Measurements from ENCODE around the gene KIAA1217. TPM values are rescaled to one million over a fixed set of nuclear protein-coding genes. Genes with fewer than 3 reads are reported as not detected.

Gene KIAA1217
- total RNA-seq, 1 experiment from 2014 or later, result not detected

GRCh38 chr10:24495666-24496460 is 286.9 kb downstream of the KIAA1217 start:
- Histone ChIP-seq H3K36me3 (ENCODE audit: insufficient read depth, low read length) (no peaks in the 10 kb centered on the region), H3K4me3 (ENCODE audit: low read length) (no peak overlapping the region), H3K4me1 (ENCODE audit: low read length) (no peaks in the 10 kb centered on the region), H3K9me2 (replicated peaks; ENCODE audit: insufficient read depth, low read length) (no peaks in the 10 kb centered on the region), H3K9me3 (ENCODE audit: low read length) (no peaks in the 10 kb centered on the region), H3K9ac (ENCODE audit: low read length) (no peak overlapping the region), H4K20me1 (ENCODE audit: insufficient read depth, low read depth, low read length) (no peaks in the 10 kb centered on the region), H3K27me3 (ENCODE audit: low read length) (no peaks in the 10 kb centered on the region), H3K79me2 (ENCODE audit: low read length) (no peaks in the 10 kb centered on the region), H3K4me2 (ENCODE audit: low read depth, low read length, poor library complexity, severe bottlenecking) (no peak overlapping the region), H2AFZ (ENCODE audit: low read length) (no peak overlapping the region), H3K27ac (ENCODE audit: low read length) (no peak overlapping the region)
- no peak for DNase-seq

DNA sequence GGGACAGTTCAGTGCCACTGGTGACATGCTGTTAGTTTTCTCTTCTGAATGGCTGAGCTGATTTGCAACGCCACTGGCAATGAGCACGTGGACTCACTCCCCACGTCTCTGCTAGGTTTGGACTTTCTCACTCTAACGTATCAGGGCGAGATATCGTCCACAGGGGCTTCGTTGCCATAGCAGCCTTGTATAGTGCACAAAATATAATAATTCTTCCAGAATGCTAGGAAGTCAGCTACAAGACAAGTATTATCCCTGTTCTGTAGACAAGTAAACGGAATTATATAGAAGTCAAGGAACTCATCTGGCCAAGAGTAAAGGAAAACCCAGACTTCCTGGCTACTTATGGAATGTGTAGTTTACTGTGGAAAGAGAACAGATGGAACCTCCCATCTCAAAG is 288.0 kb downstream of the KIAA1217 start:
- Histone ChIP-seq H3K4me2 (ENCODE audit: low read depth, low read length, poor library complexity, severe bottlenecking) (no peak overlapping the region), H3K4me1 (ENCODE audit: low read length) (no peaks in the 10 kb centered on the region), H3K36me3 (ENCODE audit: insufficient read depth, low read length) (no peaks in the 10 kb centered on the region), H3K27ac (ENCODE audit: low read length) (no peak overlapping the region), H3K9me3 (ENCODE audit: low read length) (no peaks in the 10 kb centered on the region), H4K20me1 (ENCODE audit: insufficient read depth, low read depth, low read length) (no peaks in the 10 kb centered on the region), H3K27me3 (ENCODE audit: low read length) (no peaks in the 10 kb centered on the region), H3K4me3 (ENCODE audit: low read length) (no peak overlapping the region), H3K79me2 (ENCODE audit: low read length) (no peaks in the 10 kb centered on the region), H3K9me2 (replicated peaks; ENCODE audit: insufficient read depth, low read length) (no peaks in the 10 kb centered on the region), H2AFZ (ENCODE audit: low read length) (no peak overlapping the region), H3K9ac (ENCODE audit: low read length) (no peak overlapping the region)
- DNase-seq, result no peak

DNA sequence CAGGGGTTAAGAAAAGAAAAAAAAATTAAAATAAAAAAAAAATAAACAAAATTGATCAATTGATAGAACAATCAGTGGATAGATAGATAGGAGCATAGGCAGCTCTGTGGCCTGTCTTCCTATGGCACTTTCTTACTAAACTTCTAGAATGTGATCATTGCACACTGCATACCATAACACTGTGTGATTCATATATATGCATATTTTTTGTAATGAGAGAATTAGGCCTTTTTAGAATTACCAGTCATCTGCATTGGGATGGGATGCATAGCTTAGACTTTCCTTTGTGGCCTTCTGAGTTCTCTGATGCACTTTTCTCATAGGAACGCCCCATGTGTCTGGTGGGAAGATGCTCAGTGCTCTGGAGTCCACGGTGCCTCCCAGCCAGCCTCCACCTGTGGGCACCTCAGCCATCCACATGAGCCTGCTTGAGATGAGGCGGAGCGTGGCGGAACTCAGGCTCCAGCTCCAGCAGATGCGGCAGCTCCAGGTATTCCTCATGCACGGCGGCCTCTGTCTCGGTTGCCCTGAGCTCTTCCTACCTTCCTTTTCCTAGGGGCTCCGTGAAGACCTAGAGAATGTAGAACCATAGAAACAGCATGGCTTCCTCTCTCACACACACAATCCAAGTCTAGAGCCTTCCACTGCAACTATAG is 292.2 kb downstream of the KIAA1217 start:
- Histone ChIP-seq H3K27ac (ENCODE audit: low read length) (no peak overlapping the region), H3K9me2 (replicated peaks; ENCODE audit: insufficient read depth, low read length) (no peaks in the 10 kb centered on the region), H3K4me1 (ENCODE audit: low read length) (no peaks in the 10 kb centered on the region), H3K9ac (ENCODE audit: low read length) (no peak overlapping the region), H3K9me3 (ENCODE audit: low read length) (no peaks in the 10 kb centered on the region), H4K20me1 (ENCODE audit: insufficient read depth, low read depth, low read length) (no peaks in the 10 kb centered on the region), H2AFZ (ENCODE audit: low read length) (no peak overlapping the region), H3K4me2 (ENCODE audit: low read depth, low read length, poor library complexity, severe bottlenecking) (no peak overlapping the region), H3K79me2 (ENCODE audit: low read length) (no peaks in the 10 kb centered on the region), H3K27me3 (ENCODE audit: low read length) (no peaks in the 10 kb centered on the region), H3K36me3 (ENCODE audit: insufficient read depth, low read length) (no peaks in the 10 kb centered on the region), H3K4me3 (ENCODE audit: low read length) (no peak overlapping the region)
- DNase-seq, result no peak

DNA sequence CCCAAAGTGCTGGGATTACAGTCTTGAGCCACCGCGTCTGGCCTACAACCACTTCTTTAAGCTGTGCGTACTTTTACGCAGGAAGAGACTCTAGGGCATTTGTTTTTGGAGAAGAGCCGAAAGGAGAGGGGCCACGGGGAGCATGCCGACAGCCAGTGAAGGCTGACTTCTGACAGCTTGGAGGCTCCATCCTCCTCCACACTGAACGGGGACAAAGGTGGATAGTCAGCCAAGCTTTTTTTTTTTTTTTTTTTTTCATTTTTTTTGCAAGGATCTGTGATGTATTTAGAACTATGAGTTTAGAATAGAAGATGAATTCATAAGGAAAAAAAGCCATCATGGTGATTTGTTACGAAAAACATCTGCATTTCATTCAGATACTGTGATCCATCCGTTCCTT is 293.1 kb downstream of the KIAA1217 start:
- no peak for DNase-seq
- Histone ChIP-seq H3K4me2 (ENCODE audit: low read depth, low read length, poor library complexity, severe bottlenecking) (no peak overlapping the region), H3K4me1 (ENCODE audit: low read length) (no peaks in the 10 kb centered on the region), H3K9ac (ENCODE audit: low read length) (no peak overlapping the region), H3K9me2 (replicated peaks; ENCODE audit: insufficient read depth, low read length) (no peaks in the 10 kb centered on the region), H3K36me3 (ENCODE audit: insufficient read depth, low read length) (no peaks in the 10 kb centered on the region), H3K9me3 (ENCODE audit: low read length) (no peaks in the 10 kb centered on the region), H2AFZ (ENCODE audit: low read length) (no peak overlapping the region), H4K20me1 (ENCODE audit: insufficient read depth, low read depth, low read length) (no peaks in the 10 kb centered on the region), H3K27me3 (ENCODE audit: low read length) (no peaks in the 10 kb centered on the region), H3K79me2 (ENCODE audit: low read length) (no peaks in the 10 kb centered on the region), H3K4me3 (ENCODE audit: low read length) (no peak overlapping the region), H3K27ac (ENCODE audit: low read length) (no peak overlapping the region)

DNA sequence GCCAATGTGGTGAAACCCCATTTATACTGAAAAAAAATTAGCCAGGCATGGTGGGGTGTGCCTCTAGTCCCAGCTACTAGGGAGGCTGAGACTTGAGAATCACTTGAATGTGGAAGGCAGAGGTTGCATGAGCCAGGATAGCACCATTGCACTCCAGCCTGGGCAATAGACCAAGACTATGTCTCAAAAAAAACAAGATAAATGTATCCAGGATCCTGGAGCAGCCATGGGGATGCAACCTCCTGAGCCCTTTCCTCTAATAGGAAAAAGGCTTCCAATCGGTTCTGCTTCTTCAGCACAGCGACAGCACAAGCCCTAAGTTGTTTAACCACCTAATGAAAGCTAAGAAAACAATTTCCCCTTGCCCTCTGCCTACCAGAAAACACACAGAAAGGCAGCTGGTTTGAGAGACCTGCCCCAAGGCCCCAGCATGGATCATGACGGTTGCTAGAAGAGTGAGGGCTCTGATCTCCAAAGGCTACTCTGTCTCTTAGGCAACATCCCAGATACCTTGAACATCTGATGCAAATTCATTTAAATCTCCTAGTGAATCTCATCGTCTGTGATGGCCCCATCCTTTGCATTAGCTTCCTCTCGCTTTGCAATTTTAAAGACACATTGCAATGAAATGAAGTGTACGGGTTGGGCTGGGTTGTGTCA is 294.0 kb downstream of the KIAA1217 start:
- no peaks in the 10 kb centered on the region for H3K9me3 ChIP-seq (ENCODE audit: low read length)
- H3K4me2 ChIP-seq (ENCODE audit: low read depth, low read length, poor library complexity, severe bottlenecking), result no peak overlapping the region
- H4K20me1 ChIP-seq (ENCODE audit: insufficient read depth, low read depth, low read length), result no peaks in the 10 kb centered on the region
- no peaks in the 10 kb centered on the region for H3K36me3 ChIP-seq (ENCODE audit: insufficient read depth, low read length)
- no peak overlapping the region for H3K9ac ChIP-seq (ENCODE audit: low read length)
- no peaks in the 10 kb centered on the region for H3K4me1 ChIP-seq (ENCODE audit: low read length)
- H3K27me3 ChIP-seq (ENCODE audit: low read length), result no peaks in the 10 kb centered on the region
- no peak overlapping the region for H2AFZ ChIP-seq (ENCODE audit: low read length)
- no peaks in the 10 kb centered on the region for H3K79me2 ChIP-seq (ENCODE audit: low read length)
- no peak overlapping the region for H3K4me3 ChIP-seq (ENCODE audit: low read length)
- no peak for DNase-seq
- no peaks in the 10 kb centered on the region for H3K9me2 ChIP-seq (replicated peaks; ENCODE audit: insufficient read depth, low read length)
- no peak overlapping the region for H3K27ac ChIP-seq (ENCODE audit: low read length)

DNA sequence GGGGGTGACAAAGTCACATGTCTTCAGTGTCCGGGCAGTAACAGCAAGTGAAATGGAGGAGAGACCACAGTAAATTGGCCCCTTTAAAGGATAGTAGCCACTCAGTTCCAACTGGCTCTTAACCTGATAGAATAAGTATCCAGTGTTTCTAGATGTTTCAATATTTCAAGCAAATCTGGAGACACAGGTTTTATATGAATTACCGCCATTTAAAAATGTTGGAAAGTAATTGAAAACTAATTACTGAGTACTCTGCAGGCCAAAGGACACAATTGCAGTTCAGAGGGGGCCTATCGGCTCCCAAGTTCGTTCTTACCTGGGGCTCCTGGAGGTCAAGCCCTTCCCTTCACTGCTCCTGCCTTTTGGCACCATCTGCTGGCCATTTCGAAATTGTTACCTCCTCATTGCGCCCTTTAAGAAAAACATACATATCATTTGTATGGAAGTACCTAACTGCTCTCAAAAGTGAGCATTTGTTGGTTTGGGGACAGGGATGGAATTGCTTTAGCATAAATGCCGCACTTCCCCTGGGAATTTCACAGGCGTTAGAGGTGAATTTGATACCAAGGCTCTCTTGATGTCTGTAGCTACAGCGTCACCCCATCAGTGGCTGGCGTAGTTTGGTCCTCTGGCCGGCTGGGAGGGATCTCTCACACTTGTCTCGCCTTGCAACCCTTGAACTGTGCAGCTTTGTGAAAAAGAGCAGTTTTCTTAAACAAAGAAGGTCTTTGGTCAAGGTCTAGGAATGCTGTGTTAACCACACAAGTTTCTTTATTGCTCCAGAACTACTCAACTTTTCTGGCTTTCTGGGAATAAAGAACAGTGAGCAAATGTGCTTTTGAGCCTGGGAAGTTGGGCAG is 294.8 kb downstream of the KIAA1217 start:
- H3K27ac ChIP-seq (ENCODE audit: low read length), result no peak overlapping the region

DNA sequence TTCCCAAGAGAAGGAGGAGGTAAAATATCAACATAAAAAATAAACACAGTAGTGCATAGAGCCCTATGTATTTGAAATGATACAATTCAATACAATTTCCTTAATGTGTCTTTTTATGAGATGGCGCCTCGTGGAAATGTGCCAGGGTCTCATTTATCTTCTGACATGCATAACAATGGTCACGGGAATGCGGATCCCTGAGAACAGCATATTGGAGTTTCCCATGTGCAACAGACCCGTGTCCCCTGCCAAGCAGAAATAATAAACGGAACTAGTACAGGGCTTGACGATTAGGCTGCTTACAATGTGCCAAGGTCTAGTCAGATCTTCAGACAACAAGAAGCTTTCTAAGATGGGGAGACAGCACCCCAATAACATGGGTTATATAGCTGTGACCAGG is 296.8 kb downstream of the KIAA1217 start:
- Histone ChIP-seq H3K9ac (ENCODE audit: low read length) (no peak overlapping the region), H3K27ac (ENCODE audit: low read length) (no peak overlapping the region), H2AFZ (ENCODE audit: low read length) (no peak overlapping the region), H3K79me2 (ENCODE audit: low read length) (no peaks in the 10 kb centered on the region), H3K9me2 (replicated peaks; ENCODE audit: insufficient read depth, low read length) (no peaks in the 10 kb centered on the region), H3K27me3 (ENCODE audit: low read length) (no peaks in the 10 kb centered on the region), H3K4me2 (ENCODE audit: low read depth, low read length, poor library complexity, severe bottlenecking) (no peak overlapping the region), H3K9me3 (ENCODE audit: low read length) (no peaks in the 10 kb centered on the region), H4K20me1 (ENCODE audit: insufficient read depth, low read depth, low read length) (no peaks in the 10 kb centered on the region), H3K36me3 (ENCODE audit: insufficient read depth, low read length) (no peaks in the 10 kb centered on the region), H3K4me3 (ENCODE audit: low read length) (no peak overlapping the region), H3K4me1 (ENCODE audit: low read length) (no peaks in the 10 kb centered on the region)
- DNase-seq, result no peak

More for the DNA sequence above, 294.8 kb downstream of the KIAA1217 start:
- Histone ChIP-seq H3K9me2 (replicated peaks; ENCODE audit: insufficient read depth, low read length) (no peaks in the 10 kb centered on the region), H3K4me1 (ENCODE audit: low read length) (no peaks in the 10 kb centered on the region), H3K4me3 (ENCODE audit: low read length) (no peak overlapping the region), H3K4me2 (ENCODE audit: low read depth, low read length, poor library complexity, severe bottlenecking) (no peak overlapping the region), H3K27me3 (ENCODE audit: low read length) (no peaks in the 10 kb centered on the region), H3K79me2 (ENCODE audit: low read length) (no peaks in the 10 kb centered on the region), H2AFZ (ENCODE audit: low read length) (no peak overlapping the region), H4K20me1 (ENCODE audit: insufficient read depth, low read depth, low read length) (no peaks in the 10 kb centered on the region), H3K36me3 (ENCODE audit: insufficient read depth, low read length) (no peaks in the 10 kb centered on the region), H3K9ac (ENCODE audit: low read length) (no peak overlapping the region), H3K9me3 (ENCODE audit: low read length) (no peaks in the 10 kb centered on the region)
- peak; percentile 79 for DNase-seq

- H3K36me3 ChIP-seq (ENCODE audit: insufficient read depth, low read length), result no peaks in the 10 kb centered on the region
- no peaks in the 10 kb centered on the region for H4K20me1 ChIP-seq (ENCODE audit: insufficient read depth, low read depth, low read length)
- H3K4me2 ChIP-seq (ENCODE audit: low read depth, low read length, poor library complexity, severe bottlenecking), result no peak overlapping the region
- H3K9me2 ChIP-seq (replicated peaks; ENCODE audit: insufficient read depth, low read length), result no peaks in the 10 kb centered on the region
- H3K79me2 ChIP-seq (ENCODE audit: low read length), result no peaks in the 10 kb centered on the region
- no peak overlapping the region for H2AFZ ChIP-seq (ENCODE audit: low read length)
- H3K27ac ChIP-seq (ENCODE audit: low read length), result no peak overlapping the region
- H3K4me3 ChIP-seq (ENCODE audit: low read length), result no peak overlapping the region
- H3K9me3 ChIP-seq (ENCODE audit: low read length), result no peaks in the 10 kb centered on the region
- no peak overlapping the region for H3K9ac ChIP-seq (ENCODE audit: low read length)
- DNase-seq, result no peak
- H3K4me1 ChIP-seq (ENCODE audit: low read length), result no peaks in the 10 kb centered on the region
- no peaks in the 10 kb centered on the region for H3K27me3 ChIP-seq (ENCODE audit: low read length)
Measured at GRCh38 chr10:24513155-24513554, 304.2 kb downstream of the KIAA1217 start.
